ENCODE results near the gene IL17RD. TPM values are rescaled to one million over a fixed set of nuclear protein-coding genes. Genes with fewer than 3 reads are reported as not detected.

IL17RD gene
- total and polyA plus RNA-seq, 2 of the 4 experiments (the other 2 are of a cell fraction), result 0.72 to 0.92 TPM

DNA sequence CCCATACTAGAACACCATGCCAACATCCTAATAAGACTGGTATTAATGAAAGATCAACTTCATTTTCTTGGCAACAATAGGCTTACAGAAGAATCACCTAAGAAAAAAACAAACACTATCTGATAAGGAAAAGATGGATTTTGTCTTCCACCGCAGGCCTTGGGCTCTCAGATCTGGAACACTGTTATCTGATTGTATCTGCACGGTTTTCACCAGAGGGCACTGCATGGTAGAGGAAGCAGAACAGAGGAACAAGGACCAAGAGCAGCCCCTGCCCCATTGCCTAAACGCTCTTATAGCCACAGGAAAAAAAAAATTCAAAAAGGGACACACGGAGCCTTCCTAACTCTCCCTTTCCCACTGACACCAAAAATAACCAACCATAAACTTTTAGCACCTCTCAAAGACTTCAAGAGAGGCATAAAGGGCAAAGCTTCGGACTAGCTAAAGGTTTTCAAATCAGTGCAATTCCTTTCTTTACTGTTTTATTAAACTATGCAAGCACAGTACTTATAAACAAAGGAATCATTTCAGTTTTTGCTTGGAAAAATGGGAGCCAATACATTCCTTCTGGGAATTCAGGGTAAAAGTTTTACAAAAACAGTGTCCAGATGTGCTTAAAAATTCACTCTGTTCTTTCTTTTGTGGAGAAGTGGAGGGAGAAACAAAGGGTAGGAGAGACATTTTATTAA, 23.3 kb downstream of the IL17RD start:
- no peak for TF ChIP-seq CEBPB (IDR thresholded peaks at IDR 0.05; ENCODE audit: low read depth, low read length)
- TF ChIP-seq CHD1 (IDR thresholded peaks at IDR 0.05; ENCODE audit: low read depth, low read length), result no peak
- TF ChIP-seq RCOR1 (IDR thresholded peaks at IDR 0.05; ENCODE audit: insufficient replicate concordance, low read length), result no peak
- TF ChIP-seq POLR2A (IDR thresholded peaks at IDR 0.05; ENCODE audit: low read depth, low read length), result no peak
- TF ChIP-seq, protein P1, sequence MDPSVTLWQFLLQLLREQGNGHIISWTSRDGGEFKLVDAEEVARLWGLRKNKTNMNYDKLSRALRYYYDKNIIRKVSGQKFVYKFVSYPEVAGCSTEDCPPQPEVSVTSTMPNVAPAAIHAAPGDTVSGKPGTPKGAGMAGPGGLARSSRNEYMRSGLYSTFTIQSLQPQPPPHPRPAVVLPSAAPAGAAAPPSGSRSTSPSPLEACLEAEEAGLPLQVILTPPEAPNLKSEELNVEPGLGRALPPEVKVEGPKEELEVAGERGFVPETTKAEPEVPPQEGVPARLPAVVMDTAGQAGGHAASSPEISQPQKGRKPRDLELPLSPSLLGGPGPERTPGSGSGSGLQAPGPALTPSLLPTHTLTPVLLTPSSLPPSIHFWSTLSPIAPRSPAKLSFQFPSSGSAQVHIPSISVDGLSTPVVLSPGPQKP (IDR thresholded peaks at IDR 0.05; ENCODE audit: borderline replicate concordance, low read depth, low read length), result no peak
- TF ChIP-seq, protein P2, sequence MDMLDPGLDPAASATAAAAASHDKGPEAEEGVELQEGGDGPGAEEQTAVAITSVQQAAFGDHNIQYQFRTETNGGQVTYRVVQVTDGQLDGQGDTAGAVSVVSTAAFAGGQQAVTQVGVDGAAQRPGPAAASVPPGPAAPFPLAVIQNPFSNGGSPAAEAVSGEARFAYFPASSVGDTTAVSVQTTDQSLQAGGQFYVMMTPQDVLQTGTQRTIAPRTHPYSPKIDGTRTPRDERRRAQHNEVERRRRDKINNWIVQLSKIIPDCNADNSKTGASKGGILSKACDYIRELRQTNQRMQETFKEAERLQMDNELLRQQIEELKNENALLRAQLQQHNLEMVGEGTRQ (IDR thresholded peaks at IDR 0.05; ENCODE audit: low read depth, low read length), result no peak
- TF ChIP-seq SMC3 (IDR thresholded peaks at IDR 0.05; ENCODE audit: low read depth, low read length), result no peak
- no peak for TF ChIP-seq NFE2L2 (IDR thresholded peaks at IDR 0.05; ENCODE audit: low read depth, low read length)
- no peak for TF ChIP-seq MAFK (IDR thresholded peaks at IDR 0.05; ENCODE audit: low read depth, low read length)
- DNase-seq (no peak), ATAC-seq (ENCODE audit: low read depth) (no peak)
- H3K4me1 ChIP-seq (ENCODE audit: control insufficient read depth, insufficient read depth, low read length), result no peaks in the 10 kb centered on the region; the same call in 1 of the 2 replicates
- H3K23ac ChIP-seq (ENCODE audit: low read depth, low read length), result no peak overlapping the region
- POLR2A ChIA-PET (ENCODE audit: unreplicated experiment), result no interaction called here
- BruUV-seq (replicated peaks), result no TSS peak
- H3K14ac ChIP-seq (replicated peaks; ENCODE audit: low read depth, low read length), result no peak overlapping the region
- H4K91ac ChIP-seq (ENCODE audit: insufficient read depth, low read depth, low read length), result no peak overlapping the region
- no peak overlapping the region for H2BK120ac ChIP-seq (ENCODE audit: low read depth, low read length)
- dilution Hi-C loops (cut with HindIII; ENCODE audit: low sequenced_read_pairs, unreplicated experiment) (no loop called here), intact Hi-C loops (cut with micrococcal nuclease) (no loop called here), in situ Hi-C loops (cut with MboI; ENCODE audit: low sequenced_read_pairs) (no loop called here)
- H3K9ac ChIP-seq (ENCODE audit: low read depth, low read length), result no peak overlapping the region
- H3K36me3 ChIP-seq (ENCODE audit: control insufficient read depth, insufficient read depth, low read length), result no peaks in the 10 kb centered on the region
- no peak overlapping the region for H3K18ac ChIP-seq (ENCODE audit: low read depth, low read length)
- H3K9me1 ChIP-seq (ENCODE audit: insufficient read depth, low read length), result no peaks in the 10 kb centered on the region; the same call in 1 of the 2 replicates
- no peak overlapping the region for H2AK9ac ChIP-seq (replicated peaks; ENCODE audit: low read depth, low read length, poor library complexity)
- H3K4me2 ChIP-seq (ENCODE audit: low read depth, low read length), result no peak overlapping the region
- WGBS, 2 experiments (ENCODE audit: extremely low coverage in 2 of 2, insufficient read length in 1 of 2), result no CpG with 5 or more reads among the region's 5 CpGs
- no peak overlapping the region for H2AK5ac ChIP-seq (ENCODE audit: low read depth, low read length)
- H2BK5ac ChIP-seq (ENCODE audit: low read depth, low read length, poor library complexity, severe bottlenecking), result no peak overlapping the region
- H2BK20ac ChIP-seq (ENCODE audit: low read depth, low read length), result no peak overlapping the region
- H2BK15ac ChIP-seq (ENCODE audit: low read depth, low read length), result no peak overlapping the region
- no peaks in the 10 kb centered on the region for H3K9me3 ChIP-seq (ENCODE audit: control insufficient read depth, insufficient read depth, low read length)
- CTCF ChIA-PET, result no interaction called here
- H2AFZ ChIP-seq (replicated peaks; ENCODE audit: low read length, poor library complexity), result no peak overlapping the region
- H4K20me1 ChIP-seq (ENCODE audit: insufficient read depth, low read length), result no peaks in the 10 kb centered on the region
- no peak overlapping the region for H3K27ac ChIP-seq (ENCODE audit: insufficient read depth, low read length)
- H3K27me3 ChIP-seq (ENCODE audit: control insufficient read depth, insufficient read depth, low read length), result peaks cover 8% of the 10 kb centered on the region
- H4K8ac ChIP-seq (ENCODE audit: low read depth in 2 of 2, low read length in 2 of 2), result no peak overlapping the region
- H3K56ac ChIP-seq (ENCODE audit: extremely low read depth, insufficient read depth, low read length), result no peak overlapping the region
- no peaks in the 10 kb centered on the region for H3K79me1 ChIP-seq (ENCODE audit: low read depth in 1 of 2, low read length in 2 of 2)
- H3K4me3 ChIP-seq (ENCODE audit: insufficient read depth, low read depth, low read length), result no peak overlapping the region
- no peak overlapping the region for H3K4ac ChIP-seq (ENCODE audit: low read depth, low read length)
- H4K5ac ChIP-seq (ENCODE audit: low read depth, low read length), result no peak overlapping the region
